ENCODE measurements around the gene CAPN3. TPM values are rescaled to one million over a fixed set of nuclear protein-coding genes. Genes with fewer than 3 reads are reported as not detected.

Gene CAPN3
- total and polyA plus RNA-seq, 2 donors (not counting 3 experiments of a cell fraction or from before 2014, with no cell fraction given) = 2.2 to 3.7 TPM

DNA sequence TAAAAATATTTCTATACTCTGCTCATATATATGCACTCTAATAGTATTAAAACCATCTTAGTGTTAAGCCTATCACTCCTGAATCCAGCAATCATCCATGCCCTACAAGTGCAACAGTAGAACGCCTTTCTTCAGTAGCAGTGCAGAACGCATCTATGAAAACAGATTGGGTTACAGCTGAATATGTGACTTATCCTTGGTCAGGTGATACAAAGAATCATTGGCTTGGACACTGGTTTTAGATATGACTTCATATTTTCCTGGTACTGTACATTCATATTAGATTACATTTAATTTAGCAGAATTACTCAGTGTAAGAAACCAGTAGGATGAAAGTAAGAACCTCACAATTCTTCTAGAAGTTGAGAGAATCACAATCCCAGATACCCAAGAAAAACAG lies 88.3 kb downstream of the CAPN3 start:
- ChIA-PET CTCF (no interaction called here), POLR2A (no interaction called here)
- BruUV-seq (replicated peaks) = no TSS peak
- no peak overlapping the region for H3K9ac ChIP-seq (replicated peaks; ENCODE audit: extremely low read depth, insufficient read depth, low read length)
- H2AFZ ChIP-seq (ENCODE audit: low read depth, low read length) = no peak overlapping the region
- no peak for FAIRE-seq
- H3K4me3 ChIP-seq (replicated peaks in 1 of 3; ENCODE audit: insufficient read depth in 1 of 3, low read depth in 1 of 3, low read length in 3 of 3) = no peak overlapping the region
- no peak overlapping the region for H3K27ac ChIP-seq (ENCODE audit: insufficient read depth, low read depth, low read length)
- no peak overlapping the region for H3K4me2 ChIP-seq (ENCODE audit: insufficient read depth, low read length)
- H3K9me3 ChIP-seq (replicated peaks; ENCODE audit: control insufficient read depth, insufficient read depth, low read length) = no peaks in the 10 kb centered on the region
- intact Hi-C loops (cut with micrococcal nuclease) = no loop called here
- no peaks in the 10 kb centered on the region for H4K20me1 ChIP-seq (replicated peaks; ENCODE audit: control insufficient read depth, extremely low read depth, insufficient read depth, low read length)
- no peaks in the 10 kb centered on the region for H3K4me1 ChIP-seq (ENCODE audit: control insufficient read depth, extremely low read depth, insufficient read depth, low read length)
- no peaks in the 10 kb centered on the region for H3K27me3 ChIP-seq (ENCODE audit: control insufficient read depth in 2 of 2, insufficient read depth in 2 of 2, low read length in 2 of 2)
- H3K36me3 ChIP-seq (ENCODE audit: control insufficient read depth in 2 of 2, extremely low read depth in 1 of 2, insufficient read depth in 2 of 2, low read length in 2 of 2) = peaks cover 23 to 33% of the 10 kb centered on the region in 2 experiments
- no peak for TF ChIP-seq POLR2AphosphoS5 (IDR thresholded peaks at IDR 0.05; ENCODE audit: insufficient read depth, low read depth, low read length)
- no peak for DNase-seq (ENCODE audit: low read depth, low spot score)
- H3K9me1 ChIP-seq (replicated peaks; ENCODE audit: control insufficient read depth, extremely low read depth, insufficient read depth, low read length) = no peaks in the 10 kb centered on the region
- dilution Hi-C loops (cut with MboI; ENCODE audit: extremely low pct_ligation_motif_present, low sequenced_read_pairs) = no loop called here
- H3K79me2 ChIP-seq (ENCODE audit: control insufficient read depth, insufficient read depth, low read length) = peaks cover 9% of the 10 kb centered on the region

DNA sequence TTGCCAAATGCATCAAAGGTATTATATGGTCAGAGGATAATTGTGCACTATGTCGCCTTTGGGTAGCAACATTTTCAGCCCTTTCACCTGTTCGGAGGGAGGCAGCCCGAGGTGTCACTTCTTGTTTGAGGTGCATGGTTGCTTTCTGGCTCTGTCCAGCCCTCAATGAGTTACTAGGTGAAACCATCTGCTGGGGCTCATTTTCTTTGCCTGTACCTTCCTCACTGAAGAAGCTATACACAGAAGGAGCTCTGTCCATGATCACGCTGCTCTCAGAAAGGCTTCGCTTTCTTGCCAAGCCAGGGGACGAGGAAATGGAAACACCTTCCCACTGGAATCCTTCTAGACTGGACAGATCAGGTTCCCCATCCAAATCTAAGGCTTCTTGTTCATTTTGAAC lies 89.0 kb downstream of the CAPN3 start:
- H3K9ac ChIP-seq (replicated peaks; ENCODE audit: extremely low read depth, insufficient read depth, low read length) = no peak overlapping the region
- H3K9me3 ChIP-seq (replicated peaks; ENCODE audit: control insufficient read depth, insufficient read depth, low read length) = no peaks in the 10 kb centered on the region
- dilution Hi-C loops (cut with MboI; ENCODE audit: extremely low pct_ligation_motif_present, low sequenced_read_pairs) (no loop called here), intact Hi-C loops (cut with micrococcal nuclease) (no loop called here)
- H3K4me3 ChIP-seq (replicated peaks in 1 of 3; ENCODE audit: insufficient read depth in 1 of 3, low read depth in 1 of 3, low read length in 3 of 3) = no peak overlapping the region
- H3K9me1 ChIP-seq (replicated peaks; ENCODE audit: control insufficient read depth, extremely low read depth, insufficient read depth, low read length) = no peaks in the 10 kb centered on the region
- H3K36me3 ChIP-seq (ENCODE audit: control insufficient read depth in 2 of 2, extremely low read depth in 1 of 2, insufficient read depth in 2 of 2, low read length in 2 of 2) = peaks cover 23 to 30% of the 10 kb centered on the region in 2 experiments
- H3K79me2 ChIP-seq (ENCODE audit: control insufficient read depth, insufficient read depth, low read length) = peaks cover 9% of the 10 kb centered on the region
- H3K4me1 ChIP-seq (ENCODE audit: control insufficient read depth, extremely low read depth, insufficient read depth, low read length) = no peaks in the 10 kb centered on the region
- no peak overlapping the region for H2AFZ ChIP-seq (ENCODE audit: low read depth, low read length)
- DNase-seq (ENCODE audit: low read depth, low spot score) (no peak), FAIRE-seq (no peak)
- no TSS peak for BruUV-seq (replicated peaks)
- TF ChIP-seq JUN (IDR thresholded peaks at IDR 0.05; ENCODE audit: borderline replicate concordance, insufficient read depth, insufficient read length, low read depth) = no peak
- no peak for TF ChIP-seq POLR2AphosphoS5 (IDR thresholded peaks at IDR 0.05; ENCODE audit: insufficient read depth, low read depth, low read length)
- TF ChIP-seq MYC (IDR thresholded peaks at IDR 0.05; ENCODE audit: low read depth, low read length) = no peak
- no peak for TF ChIP-seq FOS (IDR thresholded peaks at IDR 0.05; ENCODE audit: borderline replicate concordance, insufficient read depth, low read length)
- no peak for TF ChIP-seq POLR2A (IDR thresholded peaks at IDR 0.05; ENCODE audit: low read depth, low read length)
- TF ChIP-seq EZH2 (IDR thresholded peaks at IDR 0.05; ENCODE audit: borderline replicate concordance, low read depth, low read length, severe bottlenecking) = no peak
- TF ChIP-seq, protein P1, sequence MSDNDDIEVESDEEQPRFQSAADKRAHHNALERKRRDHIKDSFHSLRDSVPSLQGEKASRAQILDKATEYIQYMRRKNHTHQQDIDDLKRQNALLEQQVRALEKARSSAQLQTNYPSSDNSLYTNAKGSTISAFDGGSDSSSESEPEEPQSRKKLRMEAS (IDR thresholded peaks at IDR 0.05; ENCODE audit: insufficient read depth, insufficient read length) = no peak
- TF ChIP-seq, protein P2, sequence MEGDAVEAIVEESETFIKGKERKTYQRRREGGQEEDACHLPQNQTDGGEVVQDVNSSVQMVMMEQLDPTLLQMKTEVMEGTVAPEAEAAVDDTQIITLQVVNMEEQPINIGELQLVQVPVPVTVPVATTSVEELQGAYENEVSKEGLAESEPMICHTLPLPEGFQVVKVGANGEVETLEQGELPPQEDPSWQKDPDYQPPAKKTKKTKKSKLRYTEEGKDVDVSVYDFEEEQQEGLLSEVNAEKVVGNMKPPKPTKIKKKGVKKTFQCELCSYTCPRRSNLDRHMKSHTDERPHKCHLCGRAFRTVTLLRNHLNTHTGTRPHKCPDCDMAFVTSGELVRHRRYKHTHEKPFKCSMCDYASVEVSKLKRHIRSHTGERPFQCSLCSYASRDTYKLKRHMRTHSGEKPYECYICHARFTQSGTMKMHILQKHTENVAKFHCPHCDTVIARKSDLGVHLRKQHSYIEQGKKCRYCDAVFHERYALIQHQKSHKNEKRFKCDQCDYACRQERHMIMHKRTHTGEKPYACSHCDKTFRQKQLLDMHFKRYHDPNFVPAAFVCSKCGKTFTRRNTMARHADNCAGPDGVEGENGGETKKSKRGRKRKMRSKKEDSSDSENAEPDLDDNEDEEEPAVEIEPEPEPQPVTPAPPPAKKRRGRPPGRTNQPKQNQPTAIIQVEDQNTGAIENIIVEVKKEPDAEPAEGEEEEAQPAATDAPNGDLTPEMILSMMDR (IDR thresholded peaks at IDR 0.05; ENCODE audit: extremely low read depth in 1 of 2, insufficient read depth in 1 of 2, low read depth in 1 of 2, low read length in 2 of 2) = no peak
- no peak for TF ChIP-seq GATA2 (IDR thresholded peaks at IDR 0.05; ENCODE audit: insufficient read depth, insufficient read length, low read depth, low read length)
- POLR2A ChIA-PET = no interaction called here
- CTCF ChIA-PET = interaction anchor here (0.6 kb wide), 1 partner anchor 12 kb away, joined by 3 read pairs; no protein-coding TSS in a partner anchor
- no peak overlapping the region for H3K27ac ChIP-seq (ENCODE audit: insufficient read depth, low read depth, low read length)
- no peak overlapping the region for H3K4me2 ChIP-seq (ENCODE audit: insufficient read depth, low read length)
- H4K20me1 ChIP-seq (replicated peaks; ENCODE audit: control insufficient read depth, extremely low read depth, insufficient read depth, low read length) = no peaks in the 10 kb centered on the region
- H3K27me3 ChIP-seq (ENCODE audit: control insufficient read depth in 2 of 2, insufficient read depth in 2 of 2, low read length in 2 of 2) = no peaks in the 10 kb centered on the region

Measured in endothelial cell of umbilical vein (primary cell).